Mesothelial cell of epicardium (in vitro differentiated cells): ENCODE data around the gene CD52. TPM values are rescaled to one million over a fixed set of nuclear protein-coding genes. Genes with fewer than 3 reads are reported as not detected.

Experiments used
- DNase-seq, 2 experiments: peaks; one replicate each; pipeline ENCODE4 v3.0.0; 2021; ENCODE audit warnings: low spot score in 2 of 2; ENCODE audit not compliant: unreplicated experiment in 2 of 2
- H3K27ac Mint-ChIP-seq: 2 replicates; pipeline ENCODE4 v1.8.0; 2021; ENCODE audit warnings: mixed read lengths
- H3K27me3 Mint-ChIP-seq: 2 replicates; pipeline ENCODE4 v1.8.0; 2021; ENCODE audit warnings: low read depth, mixed read lengths
- H3K36me3 Mint-ChIP-seq: 2 replicates; pipeline ENCODE4 v1.8.0; 2021; ENCODE audit warnings: mixed read lengths
- H3K4me1 Mint-ChIP-seq: 2 replicates; pipeline ENCODE4 v1.8.0; 2021; ENCODE audit warnings: mixed read lengths
- H3K4me3 Mint-ChIP-seq: 2 replicates; pipeline ENCODE4 v1.8.0; 2021; ENCODE audit warnings: mild to moderate bottlenecking, moderate library complexity, mixed read lengths
- H3K9me3 Mint-ChIP-seq: 2 replicates; pipeline ENCODE4 v1.8.0; 2021; ENCODE audit warnings: mixed read lengths
- CTCF ChIP-seq: fragments of 200-600 bp; sonication (generic); IDR thresholded peaks from one replicate; pipeline ENCODE4 v1.5.0; 2021; ENCODE audit warnings: antibody characterized with exemption; ENCODE audit not compliant: unreplicated experiment
- total RNA-seq: library from RNA; stranded (reverse); gene quantifications from 3 replicates; pipeline ENCODE4 v1.2.1, GENCODE V29; 2021

CD52 gene
- total RNA-seq, 1 donor from 2014 or later: 1.6 TPM

GRCh38 chr1:26361605-26362122 is 43.9 kb downstream of the CD52 start:
- Mint-ChIP-seq H3K27ac (no peak overlapping the region), H3K27me3 (peaks cover 77% of the 10 kb centered on the region)

GRCh38 chr1:26362331-26362730 is 44.6 kb downstream of the CD52 start:
- Mint-ChIP-seq H3K27me3 (peaks cover 76% of the 10 kb centered on the region), H3K9me3 (no peaks in the 10 kb centered on the region), H3K27ac (no peak overlapping the region), H3K4me3 (no peak overlapping the region), H3K4me1 (peaks cover 11% of the 10 kb centered on the region), H3K36me3 (no peaks in the 10 kb centered on the region)
- TF ChIP-seq CTCF: no peak
- no peak for DNase-seq

More at GRCh38 chr1:26361605-26362122, 43.9 kb downstream of the CD52 start:
- no peaks in the 10 kb centered on the region for H3K9me3 Mint-ChIP-seq
- TF ChIP-seq CTCF: no peak
- H3K4me3 Mint-ChIP-seq: no peak overlapping the region
- peaks cover 15% of the 10 kb centered on the region for H3K4me1 Mint-ChIP-seq
- H3K36me3 Mint-ChIP-seq: no peaks in the 10 kb centered on the region
- DNase-seq: no peak

- Mint-ChIP-seq H3K4me3 (no peak overlapping the region), H3K4me1 (peaks cover 9% of the 10 kb centered on the region), H3K36me3 (no peaks in the 10 kb centered on the region), H3K27me3 (peaks cover 65% of the 10 kb centered on the region), H3K27ac (no peak overlapping the region), H3K9me3 (no peaks in the 10 kb centered on the region)
- TF ChIP-seq CTCF: peak; percentile 96
- peak; percentile 84 to 93 for DNase-seq
Observed at GRCh38 chr1:26363549-26364448, 46.0 kb downstream of the CD52 start.

GRCh38 chr1:26364956-26365355 is 47.2 kb downstream of the CD52 start:
- no peak overlapping the region for H3K27ac Mint-ChIP-seq
- H3K9me3 Mint-ChIP-seq: no peaks in the 10 kb centered on the region
- TF ChIP-seq CTCF: no peak
- DNase-seq: no peak
- H3K27me3 Mint-ChIP-seq: peaks cover 54% of the 10 kb centered on the region
- peaks cover 7% of the 10 kb centered on the region for H3K4me1 Mint-ChIP-seq
- no peak overlapping the region for H3K4me3 Mint-ChIP-seq
- no peaks in the 10 kb centered on the region for H3K36me3 Mint-ChIP-seq

GRCh38 chr1:26367441-26367840 is 49.7 kb downstream of the CD52 start:
- H3K36me3 Mint-ChIP-seq: no peaks in the 10 kb centered on the region
- H3K27ac Mint-ChIP-seq: no peak overlapping the region
- H3K9me3 Mint-ChIP-seq: peaks cover 4% of the 10 kb centered on the region
- H3K4me3 Mint-ChIP-seq: no peak overlapping the region
- H3K4me1 Mint-ChIP-seq: no peaks in the 10 kb centered on the region
- TF ChIP-seq CTCF: no peak
- no peak for DNase-seq
- H3K27me3 Mint-ChIP-seq: peaks cover 32% of the 10 kb centered on the region
